LNCaP clone FGC (cell line): ENCODE data around the gene RHCG.

Experiments used
- DNase-seq: peaks from one replicate; pipeline ENCODE4 v3.0.0-alpha.2; 2011; ENCODE audit warnings: low read depth
- H3K4me3 ChIP-seq: 2 replicates; pipeline ENCODE4 v1.5.1; 2011; ENCODE audit warnings: mild to moderate bottlenecking, low read depth, low read length, control low read depth
- CTCF ChIP-seq: IDR thresholded peaks from 2 replicates; pipeline ENCODE4 v1.5.1; 2012; ENCODE audit warnings: mild to moderate bottlenecking; ENCODE audit not compliant: control insufficient read depth, insufficient read depth; ENCODE audit errors: extremely low read depth

The RHCG gene

GRCh38 chr15:89441295-89441812 lies 55.0 kb downstream of the RHCG start:
- no peak for DNase-seq
- H3K4me3 ChIP-seq, result no peak overlapping the region
- TF ChIP-seq CTCF, result no peak

- DNase-seq, result no peak
- no peak overlapping the region for H3K4me3 ChIP-seq
- no peak for TF ChIP-seq CTCF
Observed at GRCh38 chr15:89439764-89440163, 56.6 kb downstream of the RHCG start.

GRCh38 chr15:89436560-89437311 lies 59.6 kb downstream of the RHCG start:
- H3K4me3 ChIP-seq, result no peak overlapping the region
- no peak for DNase-seq
- TF ChIP-seq CTCF, result no peak

GRCh38 chr15:89435362-89435761 lies 61.0 kb downstream of the RHCG start:
- no peak overlapping the region for H3K4me3 ChIP-seq
- DNase-seq, result no peak
- no peak for TF ChIP-seq CTCF

- DNase-seq, result no peak
- TF ChIP-seq CTCF, result no peak
- no peak overlapping the region for H3K4me3 ChIP-seq
Observed at GRCh38 chr15:89433686-89434085, 62.7 kb downstream of the RHCG start.

GRCh38 chr15:89430530-89431341 lies 65.6 kb downstream of the RHCG start:
- no peak overlapping the region for H3K4me3 ChIP-seq
- TF ChIP-seq CTCF, result peak; percentile 97

More at GRCh38 chr15:89430530-89431341, 65.6 kb downstream of the RHCG start:
- DNase-seq, result no peak
